A204.1 (cell line): ENCODE results near the gene VAV3.
"Not testable (repeated sequence)": the region's sequence is repeated elsewhere in the genome, so short reads cannot be mapped to it uniquely, and the experiment has no call there.

Experiments used
- FAIRE-seq: peaks from 2 replicates; lab custom pipeline; 2012; peaks lifted over from hg19 to GRCh38; lab: Jason Lieb, UNC

VAV3 gene

GRCh38 chr1:107965110-107965991 is at the start of gene VAV3:
Gene VAV3, minus strand, starts transcription at chr1:107965180. Its CDS starts 311 bp downstream, at chr1:107964869.
- no peak for FAIRE-seq

DNA sequence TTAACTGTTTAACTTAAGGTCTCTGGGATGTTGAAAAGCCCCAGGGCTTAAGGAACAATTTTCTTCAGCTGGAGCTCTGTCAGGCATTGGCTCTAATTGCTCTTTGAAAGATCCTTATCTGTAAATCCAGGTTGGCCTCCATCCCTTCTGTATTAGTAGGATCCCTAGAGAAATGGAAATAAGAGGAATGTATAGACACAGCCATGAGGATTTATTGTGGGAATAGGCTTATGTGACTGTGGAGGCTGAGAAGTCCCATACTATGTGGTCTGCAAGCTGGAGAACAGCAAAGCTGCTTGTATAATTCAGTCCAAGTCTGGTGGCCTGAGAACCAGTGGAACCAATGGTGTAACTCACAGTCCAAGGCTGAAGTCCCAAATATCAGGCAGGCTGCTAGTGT is 47.6 kb upstream of the VAV3 start:
- FAIRE-seq = no peak

DNA sequence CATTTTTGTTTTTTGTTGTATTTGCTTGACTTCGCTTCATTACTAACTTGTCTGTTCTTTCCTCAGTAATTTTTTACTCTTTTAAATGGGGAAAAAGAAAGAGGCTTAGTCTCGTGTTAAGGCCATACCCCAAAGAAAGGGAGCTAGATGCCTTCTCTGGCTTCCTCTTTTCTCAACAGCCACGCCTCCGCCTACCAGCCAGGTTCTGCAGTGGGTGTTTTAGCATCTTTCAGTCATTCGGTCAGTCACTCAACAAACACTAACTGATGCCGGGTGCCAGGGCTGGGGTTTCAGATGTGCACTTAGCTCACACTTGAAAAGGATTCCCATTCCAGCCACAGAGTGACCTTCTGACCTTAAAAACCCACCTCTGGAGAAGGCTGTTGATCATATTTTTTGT is 46.3 kb upstream of the VAV3 start:
- FAIRE-seq = no peak

DNA sequence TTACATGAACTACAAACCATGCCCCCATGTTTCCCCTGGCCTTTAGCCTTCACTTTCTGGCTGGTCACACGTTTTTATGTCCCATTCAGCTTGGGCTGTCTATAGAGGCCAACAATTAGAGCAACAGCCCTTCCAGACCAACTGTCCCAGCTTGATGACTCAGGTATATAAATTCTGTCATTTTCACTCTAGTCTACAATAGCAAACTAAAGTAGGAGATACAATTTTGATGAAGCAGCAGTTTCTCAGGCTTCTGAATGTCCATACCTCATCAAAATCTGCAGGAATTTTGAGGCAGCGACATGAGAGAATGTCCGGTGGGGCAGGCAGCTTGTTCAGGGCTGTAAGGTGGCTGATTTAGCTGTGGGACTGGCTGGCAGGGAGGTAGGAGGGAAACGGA is 45.6 kb upstream of the VAV3 start:
- FAIRE-seq = no peak

- no peak for FAIRE-seq
Observed at GRCh38 chr1:108009603-108010195, 44.7 kb upstream of the VAV3 start.

DNA sequence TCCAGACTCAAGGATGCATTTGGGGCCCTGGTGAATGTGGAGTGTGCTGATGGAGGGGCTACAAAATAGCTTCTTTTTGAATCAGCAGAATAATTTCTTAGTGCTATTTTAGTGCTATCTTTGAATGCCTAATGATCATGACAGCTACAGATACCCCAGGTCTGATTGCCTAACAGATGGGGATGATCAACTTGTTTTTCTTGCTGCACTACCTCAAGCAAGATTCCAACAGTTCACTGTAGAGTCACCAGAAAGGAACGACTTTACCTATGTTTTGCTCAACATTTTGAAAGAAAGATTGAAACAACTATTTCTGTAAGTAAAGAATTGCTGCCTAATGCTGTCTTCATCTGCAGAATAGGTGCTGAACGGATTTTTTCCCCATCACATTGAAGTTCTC is 42.6 kb upstream of the VAV3 start:
- no peak for FAIRE-seq

GRCh38 chr1:108007070-108007469 is 42.1 kb upstream of the VAV3 start:
- no peak for FAIRE-seq

DNA sequence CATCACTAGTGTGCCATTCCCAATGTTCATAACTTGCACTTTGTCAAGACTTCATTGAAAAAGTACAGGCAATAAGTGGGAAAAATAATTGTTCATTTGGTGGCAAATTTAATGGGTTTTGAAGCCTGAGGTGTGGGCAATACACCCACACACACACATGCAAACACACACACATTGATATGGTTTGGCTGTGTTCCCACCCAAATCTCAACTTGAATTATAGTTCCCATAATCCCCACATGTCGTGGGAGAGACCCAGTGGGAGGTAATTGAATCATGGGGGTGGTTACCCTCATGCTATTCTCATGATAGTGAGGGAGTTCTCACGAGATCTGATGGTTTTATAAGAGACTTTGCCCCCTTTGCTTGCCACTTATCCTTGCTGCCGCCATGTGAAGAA is 39.9 kb upstream of the VAV3 start:
- FAIRE-seq = not testable (repeated sequence)

DNA sequence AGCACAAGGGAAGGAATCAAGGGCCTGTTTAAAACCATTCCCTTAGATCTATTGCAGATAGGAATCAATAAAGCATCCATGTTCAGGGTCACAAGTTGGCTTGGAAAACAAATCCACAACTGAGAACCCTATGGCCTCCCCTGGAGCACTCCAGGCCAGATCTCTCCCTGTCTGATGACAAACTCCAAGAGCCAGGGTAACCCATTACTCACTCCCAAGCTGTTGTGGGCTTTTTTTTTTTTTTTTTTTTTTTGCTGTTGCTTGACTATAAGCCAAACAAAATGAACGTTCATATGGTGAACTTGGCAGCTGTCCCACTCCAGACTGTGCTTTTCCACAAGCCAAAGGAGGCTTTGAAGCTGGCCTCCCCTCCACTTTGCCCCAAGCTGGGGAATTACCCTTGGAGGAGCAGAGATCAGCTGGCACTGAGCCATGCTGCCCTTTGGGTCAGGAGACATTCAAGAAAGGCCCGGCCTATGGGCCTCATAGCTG is 35.7 kb upstream of the VAV3 start:
- FAIRE-seq = no peak

DNA sequence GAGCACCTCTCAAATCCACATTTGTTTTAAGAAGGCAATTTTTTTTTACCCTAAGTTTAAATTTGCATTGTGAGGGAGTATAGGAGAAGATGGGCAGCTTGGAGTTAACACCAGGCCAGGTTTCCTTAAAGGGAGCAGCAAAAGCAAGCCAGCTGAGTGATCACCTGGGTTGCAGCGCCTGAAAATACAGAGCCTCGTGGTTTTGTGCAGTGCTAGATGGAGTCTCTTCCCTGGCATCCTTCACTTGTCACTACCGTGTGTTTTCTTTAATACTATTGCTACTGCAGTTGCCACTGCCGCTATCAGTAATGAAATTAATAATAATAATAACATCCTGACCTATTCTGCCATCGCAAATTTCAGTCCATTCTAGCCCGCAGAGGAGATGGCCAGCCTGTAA is 35.2 kb upstream of the VAV3 start:
- no peak for FAIRE-seq

GRCh38 chr1:107997866-107998265 is 32.9 kb upstream of the VAV3 start:
- FAIRE-seq = no peak

DNA sequence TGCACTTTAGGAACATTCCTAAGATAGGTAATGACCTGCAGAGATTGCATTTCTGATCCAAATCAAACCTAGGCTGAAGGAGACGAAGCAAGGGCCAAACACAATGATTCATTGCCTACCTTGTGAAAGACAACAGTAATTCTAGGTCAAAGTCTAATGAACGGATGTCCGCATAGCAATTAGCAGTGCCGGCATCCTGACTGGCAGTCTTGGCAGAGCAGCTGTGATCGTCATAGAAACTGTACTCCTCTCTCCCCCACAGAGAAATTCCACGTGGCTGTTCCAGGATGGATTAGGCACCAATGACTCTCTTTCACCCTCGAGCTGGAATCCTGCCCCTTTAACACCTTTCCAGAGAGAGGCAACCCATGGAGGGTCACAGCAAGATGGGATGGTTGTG is 28.9 kb upstream of the VAV3 start:
- FAIRE-seq = no peak

DNA sequence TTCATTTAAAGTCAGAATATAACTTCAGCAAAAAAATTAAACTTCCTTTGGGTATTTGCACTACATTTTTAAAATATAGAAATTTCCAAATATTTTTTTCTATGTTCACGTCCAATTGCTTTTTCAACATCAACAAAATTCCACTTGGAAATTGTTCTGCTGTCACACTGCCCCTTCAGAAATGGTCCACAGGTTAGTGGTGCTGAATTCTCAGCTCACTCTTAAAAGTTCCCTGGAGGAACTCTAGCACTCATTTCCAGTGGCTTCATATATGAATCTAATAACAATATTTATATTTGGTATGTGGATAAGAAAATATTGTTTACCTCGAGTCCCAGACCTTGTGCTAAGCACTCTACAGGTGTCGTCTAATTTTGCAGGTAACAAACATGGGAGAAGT is 27.4 kb upstream of the VAV3 start:
- FAIRE-seq = no peak

GRCh38 chr1:107991371-107992066 is 26.5 kb upstream of the VAV3 start:
- FAIRE-seq = no peak

- no peak for FAIRE-seq
Observed at GRCh38 chr1:107990606-107991005, 25.6 kb upstream of the VAV3 start.

GRCh38 chr1:107981277-107981676 is 16.3 kb upstream of the VAV3 start:
- FAIRE-seq = no peak

GRCh38 chr1:107979926-107980325 is 14.9 kb upstream of the VAV3 start:
- no peak for FAIRE-seq

- no peak for FAIRE-seq
Observed at GRCh38 chr1:107979088-107979487, 14.1 kb upstream of the VAV3 start.

- no peak for FAIRE-seq
Observed at GRCh38 chr1:107976836-107977235, 11.9 kb upstream of the VAV3 start.

DNA sequence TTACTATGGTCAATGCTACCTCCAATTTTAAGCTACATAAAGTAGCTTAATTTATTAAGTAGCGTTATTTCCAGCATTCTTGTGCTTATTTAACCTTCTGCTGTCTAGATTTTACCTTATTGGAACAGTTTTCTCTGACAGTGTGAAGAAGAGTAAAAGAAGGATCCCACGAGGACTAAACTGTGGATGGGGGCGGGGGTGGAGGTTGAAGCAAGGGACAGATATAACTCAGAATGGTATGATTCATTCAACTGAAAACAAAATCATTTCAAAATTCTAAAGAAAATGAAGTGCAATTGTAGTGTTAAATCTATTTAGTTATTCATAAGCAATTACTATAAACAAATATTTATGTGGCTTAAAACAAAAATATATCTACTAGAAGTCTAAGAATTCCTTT is 11.5 kb upstream of the VAV3 start:
- FAIRE-seq = no peak

GRCh38 chr1:107975851-107976250 is 10.9 kb upstream of the VAV3 start:
- no peak for FAIRE-seq

GRCh38 chr1:107974090-107974489 is 9.1 kb upstream of the VAV3 start:
- no peak for FAIRE-seq
